ENCODE measurements around the gene PADI3.

DNA sequence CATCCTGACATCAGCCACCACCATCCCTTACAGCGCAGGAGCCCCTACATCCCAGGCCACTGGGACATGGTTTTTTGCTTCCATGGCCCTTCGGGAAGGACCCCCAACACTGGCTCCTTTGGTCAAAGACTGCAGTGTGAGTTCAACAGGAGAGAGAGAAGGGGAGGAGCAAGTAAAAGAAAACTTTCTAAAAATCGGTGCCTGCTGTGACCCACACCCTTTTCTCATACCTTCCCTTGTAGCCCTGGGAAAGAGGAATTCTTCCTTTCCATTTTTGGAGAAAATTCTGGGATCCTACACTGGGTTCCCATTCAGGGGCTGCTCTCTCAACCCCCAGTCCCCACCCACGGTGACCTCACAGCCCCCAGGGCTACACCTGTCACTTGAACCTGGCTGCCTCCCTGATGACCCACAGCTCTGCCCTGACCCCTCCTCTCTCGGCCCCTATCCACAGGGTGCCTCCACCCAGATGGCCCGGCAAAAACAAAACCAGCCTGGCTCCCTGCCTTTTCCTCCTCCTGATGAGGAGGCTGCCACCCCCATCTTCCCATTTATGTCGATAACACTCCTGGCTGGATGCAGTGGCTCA, 66.7 kb downstream of the PADI3 start:
- TF ChIP-seq ARNT (IDR thresholded peaks at IDR 0.05) (no peak), NFRKB (IDR thresholded peaks at IDR 0.05) (no peak), SUZ12 (IDR thresholded peaks at IDR 0.05) (no peak), SP1 (IDR thresholded peaks at IDR 0.05) (no peak), FOXM1 (IDR thresholded peaks at IDR 0.05; ENCODE audit: borderline replicate concordance) (no peak), BHLHE40 (IDR thresholded peaks at IDR 0.05; ENCODE audit: borderline replicate concordance) (no peak), FOXA1 (IDR thresholded peaks at IDR 0.05) (no peak), ELF4 (IDR thresholded peaks at IDR 0.05) (no peak), HDGF (IDR thresholded peaks at IDR 0.05; ENCODE audit: borderline replicate concordance) (no peak), ZNF384 (IDR thresholded peaks at IDR 0.05) (no peak), CTBP1 (IDR thresholded peaks at IDR 0.05; ENCODE audit: borderline replicate concordance) (no peak), TARDBP (IDR thresholded peaks at IDR 0.05) (no peak), FOXK2 (IDR thresholded peaks at IDR 0.05) (no peak)

Data from HEK293T (cell line).